GM19240 (cell line): Measurements from ENCODE around the gene BRD3OS.

ENCODE experiments used
- DNase-seq: peaks from one replicate; pipeline ENCODE4 v3.0.0; 2011; ENCODE audit warnings: low spot score; ENCODE audit not compliant: insufficient read length

The BRD3OS gene

DNA sequence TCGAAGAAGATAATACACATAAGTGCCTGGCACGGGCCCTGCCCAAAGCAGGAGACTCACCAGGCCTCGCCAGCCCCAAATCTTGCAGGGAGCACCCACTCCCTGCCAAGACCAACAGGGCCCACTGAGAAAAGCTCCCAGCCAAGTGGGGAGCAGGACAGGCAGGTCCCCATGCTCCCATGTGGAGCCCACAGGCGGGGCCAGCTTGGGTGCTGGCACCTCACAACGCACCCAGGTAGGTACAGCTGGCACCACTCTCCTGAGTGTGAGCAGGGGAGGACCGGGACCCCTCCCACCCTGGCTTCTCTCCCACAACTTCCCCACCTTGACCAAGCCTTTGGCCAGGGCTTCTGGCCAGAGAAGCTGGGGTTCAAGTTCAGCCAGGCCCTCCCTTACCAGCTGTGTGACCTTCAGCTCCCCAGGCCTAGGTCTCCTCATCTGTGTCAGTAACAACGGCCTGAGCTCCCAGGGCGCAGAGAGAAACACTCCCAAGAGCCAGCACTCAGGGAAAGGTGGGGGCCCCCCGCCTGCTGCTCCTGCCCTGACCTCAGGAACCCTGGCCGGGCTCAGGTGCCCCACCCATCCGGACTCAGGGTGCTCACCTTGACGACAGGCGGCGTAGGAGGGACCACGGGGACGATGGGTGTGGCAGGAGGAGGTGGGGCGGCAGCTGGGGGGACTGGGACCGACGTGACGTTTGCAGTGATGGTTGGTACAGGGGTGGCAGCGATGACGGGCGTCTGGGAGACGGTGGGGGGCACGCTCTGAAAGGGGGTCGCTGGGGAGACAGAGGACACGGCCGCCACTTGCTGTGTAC, 24.7 kb downstream of the BRD3OS start:
- DNase-seq: no peak

- DNase-seq: no peak
Observed at GRCh38 chr9:134050726-134051125, 25.4 kb downstream of the BRD3OS start.

DNA sequence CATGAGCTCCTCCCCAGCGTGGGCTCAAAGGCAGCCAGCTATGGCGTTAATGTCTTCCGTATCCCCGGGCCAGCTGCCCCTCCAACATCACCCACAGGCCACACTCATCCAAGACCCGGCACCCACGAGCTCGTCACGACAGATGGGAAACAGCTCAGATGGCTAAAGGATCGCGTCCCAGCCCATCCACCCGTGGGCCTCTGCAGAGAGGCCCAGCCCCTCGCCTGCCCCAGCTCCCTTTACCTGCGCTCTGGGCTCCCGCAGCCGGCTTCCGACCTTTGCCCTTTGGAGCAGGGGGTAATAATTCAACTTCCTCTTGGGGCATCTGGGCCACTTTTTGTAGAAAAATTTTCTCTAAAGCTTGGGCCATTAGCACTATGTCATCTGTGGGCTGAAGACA, 26.0 kb downstream of the BRD3OS start:
- no peak for DNase-seq

- DNase-seq: no peak
Observed at GRCh38 chr9:134052491-134052890, 27.2 kb downstream of the BRD3OS start.

DNA sequence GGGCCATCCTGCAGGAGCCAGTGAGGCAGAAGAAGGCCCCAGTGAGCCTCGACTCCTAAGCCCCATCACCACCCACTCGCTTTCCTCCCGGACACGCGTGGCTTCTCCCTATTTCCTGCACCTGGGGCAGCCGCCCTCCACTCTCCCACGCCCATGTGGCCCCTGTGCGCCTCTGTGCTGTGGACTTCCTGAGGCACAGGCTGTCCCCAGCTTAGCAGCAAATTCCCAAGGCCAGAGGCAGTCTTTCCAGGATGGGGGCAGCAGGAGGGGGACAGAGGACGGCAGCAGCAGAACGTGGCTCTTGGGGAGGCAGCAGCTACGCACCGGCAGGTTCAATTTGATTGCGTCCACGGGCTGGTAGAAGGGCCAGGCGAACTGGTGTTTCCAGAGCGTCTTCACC, 27.7 kb downstream of the BRD3OS start:
- no peak for DNase-seq

DNA sequence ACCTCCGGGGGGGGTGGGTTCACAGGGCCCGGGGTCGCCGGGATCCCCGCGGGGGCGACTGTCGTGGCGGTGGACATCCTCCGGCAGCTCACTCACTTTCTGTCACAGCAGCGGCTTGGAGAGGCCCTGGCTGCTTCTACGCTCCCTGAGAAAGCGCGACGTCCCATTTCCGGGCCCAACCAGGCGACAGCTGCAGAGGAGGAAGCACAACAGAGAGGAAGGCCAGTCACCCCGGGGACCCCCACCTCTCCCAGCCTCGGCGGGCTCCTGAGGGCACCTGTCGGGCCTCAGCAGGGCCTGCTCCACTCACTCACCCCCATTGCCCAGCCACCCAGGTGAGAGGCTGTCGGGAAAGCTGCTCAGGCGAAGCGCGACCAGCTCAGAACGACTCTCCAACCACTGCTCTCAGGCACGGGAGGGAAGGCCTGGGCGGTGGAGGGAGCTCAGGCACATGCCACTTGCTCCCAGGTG, 28.2 kb downstream of the BRD3OS start:
- no peak for DNase-seq

- no peak for DNase-seq
Observed at GRCh38 chr9:134053941-134054761, 28.9 kb downstream of the BRD3OS start.

- DNase-seq: no peak
Observed at GRCh38 chr9:134054891-134055811, 29.9 kb downstream of the BRD3OS start.

GRCh38 chr9:134055981-134056461, 30.7 kb downstream of the BRD3OS start:
- DNase-seq: no peak

DNA sequence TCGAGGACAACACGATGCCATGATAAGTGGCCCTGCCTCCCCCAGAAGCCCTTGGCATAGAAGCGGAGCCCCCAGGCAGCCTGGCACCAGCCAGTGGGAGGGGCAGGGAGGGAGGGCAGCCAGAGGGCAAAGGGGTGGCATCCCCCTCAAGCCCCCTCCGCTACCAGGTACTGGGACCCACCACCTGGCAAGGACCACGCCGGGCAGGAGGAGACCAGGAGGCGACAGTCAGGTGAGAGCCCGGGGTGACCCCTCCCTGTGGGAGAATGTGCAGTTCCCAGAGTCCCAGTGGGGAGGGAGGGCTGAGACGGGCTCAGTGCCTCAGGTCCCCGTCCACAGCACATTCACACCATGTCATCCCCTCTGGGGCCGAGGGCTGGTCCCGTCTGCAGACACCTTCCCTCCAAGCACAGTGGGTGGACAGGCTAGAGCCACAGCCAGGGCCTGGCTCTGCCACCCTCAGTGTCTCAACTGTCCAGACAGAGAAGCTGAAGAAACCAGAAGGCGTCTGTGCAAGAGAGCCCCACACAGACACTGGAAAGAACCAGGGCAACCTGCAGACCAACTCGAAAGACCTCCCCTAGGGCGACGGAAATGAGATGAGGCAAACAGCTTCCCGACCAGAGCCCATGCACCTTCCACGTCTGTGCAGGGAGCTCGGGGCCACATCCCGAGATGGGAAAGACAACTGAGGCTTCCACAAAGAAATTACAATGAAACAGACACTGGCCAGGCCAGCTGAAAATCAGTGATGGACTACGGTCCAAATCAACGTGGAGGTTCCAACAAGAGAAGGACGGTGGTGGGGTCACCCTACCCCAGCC, 31.4 kb downstream of the BRD3OS start:
- DNase-seq: no peak

GRCh38 chr9:134057307-134057657, 32.0 kb downstream of the BRD3OS start:
- no peak for DNase-seq

GRCh38 chr9:134057751-134058701, 32.7 kb downstream of the BRD3OS start:
- DNase-seq: no peak

DNA sequence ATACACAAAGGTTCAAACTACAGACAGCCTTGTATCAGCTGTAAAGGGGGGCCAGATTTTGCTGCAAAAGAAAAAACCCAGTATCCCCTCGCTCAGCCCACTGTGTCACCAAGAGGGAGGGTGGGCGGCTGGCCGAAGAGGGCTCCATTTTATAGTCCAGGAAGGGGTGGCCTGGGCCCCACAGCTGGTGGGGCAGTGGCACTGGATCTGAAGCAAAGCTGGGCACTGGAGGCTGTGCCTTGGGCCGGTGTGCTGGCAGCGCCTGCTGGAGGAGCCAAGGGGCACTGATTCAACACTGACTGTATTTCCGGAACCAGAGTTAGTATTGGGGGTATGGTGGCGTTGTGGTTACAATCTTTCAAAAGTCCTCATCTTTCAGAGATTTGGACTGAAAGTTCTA, 33.4 kb downstream of the BRD3OS start:
- DNase-seq: no peak

DNA sequence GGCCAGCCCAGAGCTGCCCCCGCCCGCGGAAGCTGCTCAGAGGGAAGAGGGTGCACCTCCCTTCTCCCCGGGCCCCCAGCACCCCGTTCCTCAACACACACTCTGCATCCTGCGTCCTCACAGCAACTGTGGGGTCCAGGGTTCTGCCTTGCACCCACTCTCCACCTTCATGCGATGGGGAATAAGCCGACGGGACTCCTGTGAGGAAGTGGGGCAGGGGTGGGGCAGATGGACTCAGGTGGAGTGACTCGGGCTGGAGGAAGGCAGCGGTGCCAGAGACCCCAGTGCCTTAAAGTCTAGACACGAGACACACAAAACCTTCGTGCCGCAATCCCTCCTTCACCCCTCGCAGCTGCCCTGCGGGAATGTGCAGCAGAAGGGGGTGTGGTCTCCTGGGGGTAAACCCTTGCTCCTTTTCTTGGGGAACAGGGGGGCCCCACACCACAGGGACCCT, 33.9 kb downstream of the BRD3OS start:
- no peak for DNase-seq

DNA sequence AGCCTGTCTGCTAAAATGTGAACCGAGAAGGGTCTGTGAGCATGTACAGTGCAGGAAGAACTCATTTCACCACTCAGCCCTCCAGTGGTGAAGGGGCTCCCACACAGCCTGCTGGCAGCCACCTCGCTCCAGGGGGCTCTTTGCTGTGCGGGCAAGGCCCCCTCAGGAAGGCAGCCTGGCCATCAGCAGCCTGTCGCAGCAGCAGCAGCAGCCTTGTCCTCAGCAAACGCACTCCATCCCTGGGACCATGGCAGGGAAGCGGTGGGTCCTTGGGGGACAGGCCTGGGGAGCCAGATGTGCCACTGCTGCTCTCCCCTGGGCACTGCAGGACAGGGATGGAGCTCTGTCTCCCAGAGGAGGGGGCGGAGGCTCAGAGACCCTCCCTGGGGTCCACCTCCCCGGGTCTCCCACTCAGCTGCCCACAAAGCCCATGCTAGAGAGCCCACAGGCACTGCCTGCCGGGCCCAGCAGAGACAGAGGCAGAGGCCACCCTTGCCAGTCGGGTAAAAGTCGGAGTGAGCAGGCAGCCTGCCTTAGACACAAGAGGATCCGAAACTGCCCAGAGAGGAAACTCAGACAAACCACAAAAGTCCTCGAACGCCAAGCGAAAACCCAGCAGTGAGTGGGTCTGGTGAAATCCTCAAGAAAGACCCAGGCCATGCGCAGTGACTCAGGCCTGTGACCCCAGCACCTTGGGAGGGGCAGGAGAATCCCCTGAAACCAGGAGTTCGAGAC, 34.5 kb downstream of the BRD3OS start:
- peak; percentile 93 for DNase-seq

- no peak for DNase-seq
Observed at GRCh38 chr9:134060546-134060945, 35.3 kb downstream of the BRD3OS start.

- DNase-seq: no peak
Observed at GRCh38 chr9:134061019-134061687, 35.9 kb downstream of the BRD3OS start.
